ENCODE results near the gene IFNAR1. TPM values are rescaled to one million over a fixed set of nuclear protein-coding genes. Genes with fewer than 3 reads are reported as not detected.

Gene IFNAR1
- total RNA-seq, 1 experiment from 2014 or later, result 30.1 TPM

GRCh38 chr21:33387294-33387693 lies 62.5 kb downstream of the IFNAR1 start:
- Histone ChIP-seq H3K9me3 (replicated peaks) (no peaks in the 10 kb centered on the region), H3K27ac (no peak overlapping the region), H3K27me3 (no peaks in the 10 kb centered on the region), H3K4me3 (no peak overlapping the region), H3K36me3 (no peaks in the 10 kb centered on the region), H3K4me1 (peaks cover 6% of the 10 kb centered on the region)
- DNase-seq, result no peak

GRCh38 chr21:33388188-33388587 lies 63.4 kb downstream of the IFNAR1 start:
- Histone ChIP-seq H3K27me3 (no peaks in the 10 kb centered on the region), H3K4me1 (no peaks in the 10 kb centered on the region; the same call in 1 of the 2 replicates), H3K9me3 (replicated peaks) (no peaks in the 10 kb centered on the region), H3K27ac (no peak overlapping the region), H3K36me3 (no peaks in the 10 kb centered on the region), H3K4me3 (no peak overlapping the region)
- no peak for DNase-seq

GRCh38 chr21:33390479-33390878 lies 65.7 kb downstream of the IFNAR1 start:
- no peaks in the 10 kb centered on the region for H3K4me1 ChIP-seq
- H3K4me3 ChIP-seq, result no peak overlapping the region
- no peaks in the 10 kb centered on the region for H3K27me3 ChIP-seq
- no peak for DNase-seq
- no peaks in the 10 kb centered on the region for H3K36me3 ChIP-seq
- no peaks in the 10 kb centered on the region for H3K9me3 ChIP-seq (replicated peaks)
- H3K27ac ChIP-seq, result no peak overlapping the region

- H3K4me1 ChIP-seq, result peaks cover 3% of the 10 kb centered on the region
- H3K27me3 ChIP-seq, result no peaks in the 10 kb centered on the region
- DNase-seq, result no peak
- H3K27ac ChIP-seq, result no peak overlapping the region
- no peaks in the 10 kb centered on the region for H3K9me3 ChIP-seq (replicated peaks)
- no peaks in the 10 kb centered on the region for H3K36me3 ChIP-seq
- H3K4me3 ChIP-seq, result no peak overlapping the region
These were observed 66.9 kb downstream of the IFNAR1 start for GRCh38 chr21:33391656-33392055.

GRCh38 chr21:33392284-33392985 lies 67.7 kb downstream of the IFNAR1 start:
- Histone ChIP-seq H3K27me3 (no peaks in the 10 kb centered on the region), H3K4me1 (peaks cover 7% of the 10 kb centered on the region), H3K36me3 (no peaks in the 10 kb centered on the region), H3K4me3 (no peak overlapping the region), H3K9me3 (replicated peaks) (no peaks in the 10 kb centered on the region), H3K27ac (no peak overlapping the region)
- DNase-seq, result no peak

GRCh38 chr21:33393348-33393747 lies 68.6 kb downstream of the IFNAR1 start:
- DNase-seq, result no peak
- Histone ChIP-seq H3K4me1 (peaks cover 7% of the 10 kb centered on the region), H3K27ac (no peak overlapping the region), H3K4me3 (no peak overlapping the region), H3K36me3 (no peaks in the 10 kb centered on the region), H3K9me3 (replicated peaks) (no peaks in the 10 kb centered on the region), H3K27me3 (no peaks in the 10 kb centered on the region)

- H3K36me3 ChIP-seq, result no peaks in the 10 kb centered on the region
- H3K4me1 ChIP-seq, result peaks cover 7% of the 10 kb centered on the region
- no peaks in the 10 kb centered on the region for H3K9me3 ChIP-seq (replicated peaks)
- no peaks in the 10 kb centered on the region for H3K27me3 ChIP-seq
- H3K4me3 ChIP-seq, result no peak overlapping the region
- no peak for DNase-seq
- H3K27ac ChIP-seq, result no peak overlapping the region
These were observed 69.5 kb downstream of the IFNAR1 start for GRCh38 chr21:33394260-33394659.

GRCh38 chr21:33395891-33396331 lies 71.1 kb downstream of the IFNAR1 start:
- no peaks in the 10 kb centered on the region for H3K9me3 ChIP-seq (replicated peaks)
- no peak overlapping the region for H3K4me3 ChIP-seq
- H3K27ac ChIP-seq, result no peak overlapping the region
- no peak for DNase-seq
- H3K27me3 ChIP-seq, result no peaks in the 10 kb centered on the region
- peaks cover 16% of the 10 kb centered on the region for H3K4me1 ChIP-seq
- no peaks in the 10 kb centered on the region for H3K36me3 ChIP-seq

- H3K27ac ChIP-seq, result no peak overlapping the region
- H3K4me3 ChIP-seq, result no peak overlapping the region
- H3K4me1 ChIP-seq, result peaks cover 20% of the 10 kb centered on the region
- no peaks in the 10 kb centered on the region for H3K36me3 ChIP-seq
- no peaks in the 10 kb centered on the region for H3K9me3 ChIP-seq (replicated peaks)
- no peak for DNase-seq
- H3K27me3 ChIP-seq, result no peaks in the 10 kb centered on the region
These were observed 71.7 kb downstream of the IFNAR1 start for GRCh38 chr21:33396436-33396835.

GRCh38 chr21:33396951-33397350 lies 72.2 kb downstream of the IFNAR1 start:
- Histone ChIP-seq H3K27me3 (no peaks in the 10 kb centered on the region), H3K27ac (no peak overlapping the region), H3K9me3 (replicated peaks) (no peaks in the 10 kb centered on the region), H3K4me1 (peaks cover 20% of the 10 kb centered on the region), H3K4me3 (no peak overlapping the region), H3K36me3 (no peaks in the 10 kb centered on the region)
- DNase-seq, result peak; percentile 12 to 60

GRCh38 chr21:33397717-33398116 lies 72.9 kb downstream of the IFNAR1 start:
- peaks cover 25% of the 10 kb centered on the region for H3K4me1 ChIP-seq
- no peak for DNase-seq
- no peaks in the 10 kb centered on the region for H3K27me3 ChIP-seq
- no peak overlapping the region for H3K27ac ChIP-seq
- H3K9me3 ChIP-seq (replicated peaks), result no peaks in the 10 kb centered on the region
- no peak overlapping the region for H3K4me3 ChIP-seq
- no peaks in the 10 kb centered on the region for H3K36me3 ChIP-seq

- Histone ChIP-seq H3K4me1 (peaks cover 25% of the 10 kb centered on the region), H3K27me3 (no peaks in the 10 kb centered on the region), H3K27ac (no peak overlapping the region), H3K36me3 (no peaks in the 10 kb centered on the region), H3K9me3 (replicated peaks) (no peaks in the 10 kb centered on the region), H3K4me3 (no peak overlapping the region)
- no peak for DNase-seq
These were observed 73.6 kb downstream of the IFNAR1 start for GRCh38 chr21:33398361-33398760.

- Histone ChIP-seq H3K9me3 (replicated peaks) (no peaks in the 10 kb centered on the region), H3K4me3 (peak overlapping the region; percentile 92), H3K27me3 (no peaks in the 10 kb centered on the region), H3K36me3 (no peaks in the 10 kb centered on the region), H3K27ac (no peak overlapping the region), H3K4me1 (peaks cover 22% of the 10 kb centered on the region)
- DNase-seq, result peak; percentile 31 to 60
These were observed 76.8 kb downstream of the IFNAR1 start for GRCh38 chr21:33401630-33401992.

- DNase-seq, result peak; percentile 78 to 83
- peak overlapping the region; percentile 63; the same call in 1 of the 2 replicates for H3K27ac ChIP-seq
These were observed 77.5 kb downstream of the IFNAR1 start for GRCh38 chr21:33402001-33402979.

GRCh38 chr21:33403128-33403785 lies 78.5 kb downstream of the IFNAR1 start, which contains the start of gene IFNGR2:
IFNGR2 (plus strand) TSS chr21:33403413; CDS start chr21:33403544, 131 bp downstream.
- peak within 1 kb of the TSS; percentile 63 for H3K27ac ChIP-seq
- H3K27me3 ChIP-seq, result no peaks in the 10 kb centered on the region
- DNase-seq, result peak; percentile 34 to 49
- H3K9me3 ChIP-seq (replicated peaks), result no peaks in the 10 kb centered on the region
- H3K4me3 ChIP-seq, result peak within 1 kb of the TSS; percentile 92
- H3K4me1 ChIP-seq, result peaks cover 18% of the 10 kb centered on the region
- H3K36me3 ChIP-seq, result no peaks in the 10 kb centered on the region; the same call in 1 of the 2 replicates

More at GRCh38 chr21:33402001-33402979, 77.5 kb downstream of the IFNAR1 start:
- no peaks in the 10 kb centered on the region for H3K9me3 ChIP-seq (replicated peaks)
- peak overlapping the region; percentile 92 for H3K4me3 ChIP-seq
- H3K27me3 ChIP-seq, result no peaks in the 10 kb centered on the region
- peaks cover 18% of the 10 kb centered on the region for H3K4me1 ChIP-seq
- H3K36me3 ChIP-seq, result no peaks in the 10 kb centered on the region
